ENCODE data around the gene ARID4A.

DNA sequence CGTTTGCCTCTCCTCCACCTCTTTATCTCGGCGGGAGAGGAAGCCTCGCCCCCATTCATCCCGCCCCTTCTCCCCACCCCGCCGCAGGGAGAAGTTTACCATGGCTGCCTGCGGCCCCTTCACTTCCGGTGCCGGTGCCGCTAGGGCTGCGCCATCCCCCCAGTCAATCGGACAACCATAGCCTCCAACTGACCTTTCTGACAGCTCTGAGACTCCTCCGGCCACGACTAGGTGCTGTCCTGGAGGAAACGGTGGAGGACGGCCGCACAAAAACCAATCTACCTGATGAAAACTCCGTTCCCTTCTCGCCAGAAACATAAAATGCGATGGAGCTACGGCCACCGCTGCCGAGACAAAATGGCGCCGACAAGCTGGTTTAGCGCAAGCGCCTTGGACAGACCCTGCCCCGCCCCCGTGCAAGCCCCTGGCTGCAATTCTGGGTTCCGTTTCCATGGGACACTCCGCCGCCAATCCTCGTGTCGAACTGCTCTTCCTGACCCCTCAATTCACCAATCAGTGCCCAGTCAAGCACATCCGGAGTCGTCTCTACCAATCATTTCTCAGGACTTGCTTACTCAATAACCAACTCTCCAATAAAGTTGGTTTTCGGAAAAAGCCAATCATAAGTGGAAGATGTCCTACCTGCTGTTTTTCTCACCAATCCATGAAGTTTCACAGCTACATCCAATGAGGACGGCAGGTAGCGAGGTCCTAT is 436 bp upstream of the ARID4A start:
- TF ChIP-seq ZNF70 (CRISPR knock-in tag; IDR thresholded peaks at IDR 0.05) (peak; percentile 92), ZNF8 (CRISPR knock-in tag; IDR thresholded peaks at IDR 0.05) (peak; percentile 82), ZNF565 (CRISPR knock-in tag; conservative IDR thresholded peaks at IDR 0.05; ENCODE audit: low read depth) (peak; percentile 98), ARNTL (CRISPR knock-in tag; IDR thresholded peaks at IDR 0.05; ENCODE audit: borderline replicate concordance, low read depth) (peak; percentile 95), ZC3H10 (CRISPR knock-in tag; IDR thresholded peaks at IDR 0.05) (peak; percentile 92)
